ENCODE data around the gene OGA.
A peak's percentile ranks its signal among the peaks of the same experiment; 100 is the strongest.

OGA gene

GRCh38 chr10:101783736-101784118, 34.5 kb downstream of the OGA start:
- TF ChIP-seq CTCF (IDR thresholded peaks at IDR 0.05; ENCODE audit: borderline replicate concordance, insufficient read depth, low read depth, low read length), result no peak
- no peak overlapping the region for H3K4me3 ChIP-seq (ENCODE audit: low read depth, low read length)

- H3K4me3 ChIP-seq (ENCODE audit: low read depth, low read length), result peak within 1 kb of the TSS; percentile 91
- no peak for TF ChIP-seq CTCF (IDR thresholded peaks at IDR 0.05; ENCODE audit: borderline replicate concordance, insufficient read depth, low read depth, low read length)
These were observed 35.2 kb downstream of the OGA start, which contains the start of gene NPM3 for GRCh38 chr10:101782811-101783735. TSS of gene NPM3 (minus strand) at chr10:101783446. CDS start at chr10:101783390, 56 bp downstream.

- no peak for TF ChIP-seq CTCF (IDR thresholded peaks at IDR 0.05; ENCODE audit: borderline replicate concordance, insufficient read depth, low read depth, low read length)
- peak overlapping the region; percentile 91 for H3K4me3 ChIP-seq (ENCODE audit: low read depth, low read length)
These were observed 36.0 kb downstream of the OGA start for GRCh38 chr10:101781984-101782810.

- no peak for TF ChIP-seq CTCF (IDR thresholded peaks at IDR 0.05; ENCODE audit: borderline replicate concordance, insufficient read depth, low read depth, low read length)
- no peak overlapping the region for H3K4me3 ChIP-seq (ENCODE audit: low read depth, low read length)
These were observed 36.6 kb downstream of the OGA start for GRCh38 chr10:101781655-101781983.

GRCh38 chr10:101780818-101781654, 37.2 kb downstream of the OGA start:
- peak; percentile 95 for TF ChIP-seq CTCF (IDR thresholded peaks at IDR 0.05; ENCODE audit: borderline replicate concordance, insufficient read depth, low read depth, low read length)
- H3K4me3 ChIP-seq (ENCODE audit: low read depth, low read length), result no peak overlapping the region

GRCh38 chr10:101780187-101780817, 37.9 kb downstream of the OGA start:
- H3K4me3 ChIP-seq (ENCODE audit: low read depth, low read length), result peak overlapping the region; percentile 27
- no peak for TF ChIP-seq CTCF (IDR thresholded peaks at IDR 0.05; ENCODE audit: borderline replicate concordance, insufficient read depth, low read depth, low read length)

Data from GM12875 (cell line).